ENCODE measurements around the gene ERBB4.
A peak's percentile ranks its signal among the peaks of the same experiment; 100 is the strongest.

Gene ERBB4

DNA sequence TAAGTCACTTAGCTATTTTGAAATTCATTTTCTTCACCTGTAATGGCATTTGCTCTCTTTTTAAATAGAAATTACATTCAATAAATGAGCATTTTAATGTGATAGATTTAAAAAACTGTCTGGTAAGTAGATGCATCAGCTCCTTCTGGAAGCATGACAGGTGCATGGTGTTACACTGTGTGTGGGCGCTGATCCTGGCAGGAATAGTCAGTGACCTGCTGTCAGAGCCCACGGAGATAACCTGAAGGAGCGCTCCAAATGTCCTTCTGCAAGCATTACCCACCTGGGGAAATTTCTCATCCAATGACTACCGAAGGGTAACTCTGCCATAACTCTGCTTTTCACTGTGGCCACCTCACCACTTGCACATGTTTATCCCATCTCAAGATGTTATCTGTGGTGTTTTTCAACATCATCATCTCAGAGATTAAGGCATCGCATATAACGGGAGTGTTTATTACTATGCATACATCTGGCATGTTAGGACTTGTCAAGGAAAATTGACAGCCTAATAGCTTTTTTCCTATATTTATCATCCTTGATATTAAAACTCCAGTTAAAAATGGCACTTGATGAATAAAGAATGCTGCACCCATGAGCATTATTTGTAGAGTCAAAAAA is 637.3 kb downstream of the ERBB4 start:
- TF ChIP-seq PPARA (CRISPR knock-in tag; IDR thresholded peaks at IDR 0.05; ENCODE audit: borderline replicate concordance), result no peak
- TF ChIP-seq ZNF8 (CRISPR knock-in tag; IDR thresholded peaks at IDR 0.05), result no peak
- TF ChIP-seq ARNTL (CRISPR knock-in tag; IDR thresholded peaks at IDR 0.05; ENCODE audit: borderline replicate concordance, low read depth), result no peak
- TF ChIP-seq TOX (CRISPR knock-in tag; IDR thresholded peaks at IDR 0.05; ENCODE audit: borderline replicate concordance), result no peak
- no peak for ATAC-seq

DNA sequence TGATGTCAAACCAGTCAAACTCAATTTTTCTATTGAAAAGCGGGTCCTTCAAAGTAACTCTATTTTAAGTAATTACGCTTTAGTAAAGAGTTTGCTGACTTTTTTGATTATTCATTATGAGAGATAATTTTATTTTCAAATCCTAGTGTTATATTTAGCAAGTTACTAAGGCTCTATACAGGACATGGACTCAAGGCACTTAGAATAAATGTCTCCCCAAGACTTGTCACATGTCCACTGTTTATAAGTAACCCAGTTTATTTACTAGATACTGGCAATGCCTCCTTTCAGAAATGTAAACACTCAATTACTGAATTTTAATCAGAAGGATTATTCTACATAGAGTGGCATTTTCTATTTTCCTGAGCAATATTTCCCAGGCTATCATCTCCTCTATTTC is 638.1 kb downstream of the ERBB4 start:
- no peak for ATAC-seq
- TF ChIP-seq OSR1 (CRISPR knock-in tag; IDR thresholded peaks at IDR 0.05) (no peak), ZFP30 (CRISPR knock-in tag; IDR thresholded peaks at IDR 0.05) (no peak), ISL1 (CRISPR knock-in tag; IDR thresholded peaks at IDR 0.05) (no peak), BACH2 (CRISPR knock-in tag; IDR thresholded peaks at IDR 0.05; ENCODE audit: borderline replicate concordance) (no peak)

DNA sequence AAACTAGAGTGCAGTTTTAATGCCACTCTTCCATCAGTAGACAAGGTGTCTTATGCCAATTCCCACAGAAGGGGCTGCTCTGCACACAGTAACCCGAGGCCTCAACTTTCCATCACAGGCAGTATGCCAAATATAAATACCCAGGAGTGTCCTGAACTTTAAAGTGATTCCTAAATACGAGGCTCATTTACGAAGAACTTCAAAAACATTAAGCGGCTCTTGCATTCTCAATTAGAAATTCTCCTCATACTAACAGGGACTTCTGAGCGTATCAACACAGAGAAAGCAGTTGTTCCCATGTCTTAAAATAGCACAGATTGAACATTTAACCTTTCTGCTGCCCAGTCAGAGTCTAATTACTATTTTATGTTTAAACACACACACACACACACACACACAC is 638.6 kb downstream of the ERBB4 start:
- ATAC-seq, result no peak
- no peak for TF ChIP-seq ZFP3 (CRISPR knock-in tag; IDR thresholded peaks at IDR 0.05)

DNA sequence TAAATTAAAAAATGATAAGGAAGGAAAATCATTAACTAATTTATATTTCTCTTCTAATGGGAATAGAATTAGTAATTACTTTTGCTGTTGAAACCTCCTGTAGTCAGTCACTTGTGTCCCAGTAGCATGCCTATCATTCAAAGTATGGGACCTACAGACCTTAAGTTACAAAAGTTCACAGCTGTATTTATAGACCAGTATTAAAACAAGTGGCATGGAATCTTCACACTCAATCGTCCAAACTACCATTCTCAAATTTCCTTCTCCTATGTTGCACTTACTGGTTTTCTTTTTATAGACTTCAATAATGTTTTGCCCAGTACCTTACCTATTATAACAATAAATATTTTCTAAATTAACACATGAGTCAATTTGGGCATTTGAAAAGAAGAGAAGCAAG is 639.9 kb downstream of the ERBB4 start:
- TF ChIP-seq GLIS3 (CRISPR knock-in tag; IDR thresholded peaks at IDR 0.05) (no peak), ISL1 (CRISPR knock-in tag; IDR thresholded peaks at IDR 0.05) (no peak), ESRRG (CRISPR knock-in tag; IDR thresholded peaks at IDR 0.05) (no peak), TOX (CRISPR knock-in tag; IDR thresholded peaks at IDR 0.05; ENCODE audit: borderline replicate concordance) (no peak), ZNF70 (CRISPR knock-in tag; IDR thresholded peaks at IDR 0.05) (no peak), BACH2 (CRISPR knock-in tag; IDR thresholded peaks at IDR 0.05; ENCODE audit: borderline replicate concordance) (no peak), ARNTL (CRISPR knock-in tag; IDR thresholded peaks at IDR 0.05; ENCODE audit: borderline replicate concordance, low read depth) (no peak), OSR1 (CRISPR knock-in tag; IDR thresholded peaks at IDR 0.05) (no peak)
- TF ChIP-seq, protein P1, sequence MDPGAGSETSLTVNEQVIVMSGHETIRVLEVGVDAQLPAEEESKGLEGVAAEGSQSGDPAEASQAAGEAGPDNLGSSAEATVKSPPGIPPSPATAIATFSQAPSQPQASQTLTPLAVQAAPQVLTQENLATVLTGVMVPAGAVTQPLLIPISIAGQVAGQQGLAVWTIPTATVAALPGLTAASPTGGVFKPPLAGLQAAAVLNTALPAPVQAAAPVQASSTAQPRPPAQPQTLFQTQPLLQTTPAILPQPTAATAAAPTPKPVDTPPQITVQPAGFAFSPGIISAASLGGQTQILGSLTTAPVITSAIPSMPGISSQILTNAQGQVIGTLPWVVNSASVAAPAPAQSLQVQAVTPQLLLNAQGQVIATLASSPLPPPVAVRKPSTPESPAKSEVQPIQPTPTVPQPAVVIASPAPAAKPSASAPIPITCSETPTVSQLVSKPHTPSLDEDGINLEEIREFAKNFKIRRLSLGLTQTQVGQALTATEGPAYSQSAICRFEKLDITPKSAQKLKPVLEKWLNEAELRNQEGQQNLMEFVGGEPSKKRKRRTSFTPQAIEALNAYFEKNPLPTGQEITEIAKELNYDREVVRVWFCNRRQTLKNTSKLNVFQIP (CRISPR knock-in tag; IDR thresholded peaks at IDR 0.05; ENCODE audit: borderline replicate concordance, low read depth), result no peak
- TF ChIP-seq, protein P2, sequence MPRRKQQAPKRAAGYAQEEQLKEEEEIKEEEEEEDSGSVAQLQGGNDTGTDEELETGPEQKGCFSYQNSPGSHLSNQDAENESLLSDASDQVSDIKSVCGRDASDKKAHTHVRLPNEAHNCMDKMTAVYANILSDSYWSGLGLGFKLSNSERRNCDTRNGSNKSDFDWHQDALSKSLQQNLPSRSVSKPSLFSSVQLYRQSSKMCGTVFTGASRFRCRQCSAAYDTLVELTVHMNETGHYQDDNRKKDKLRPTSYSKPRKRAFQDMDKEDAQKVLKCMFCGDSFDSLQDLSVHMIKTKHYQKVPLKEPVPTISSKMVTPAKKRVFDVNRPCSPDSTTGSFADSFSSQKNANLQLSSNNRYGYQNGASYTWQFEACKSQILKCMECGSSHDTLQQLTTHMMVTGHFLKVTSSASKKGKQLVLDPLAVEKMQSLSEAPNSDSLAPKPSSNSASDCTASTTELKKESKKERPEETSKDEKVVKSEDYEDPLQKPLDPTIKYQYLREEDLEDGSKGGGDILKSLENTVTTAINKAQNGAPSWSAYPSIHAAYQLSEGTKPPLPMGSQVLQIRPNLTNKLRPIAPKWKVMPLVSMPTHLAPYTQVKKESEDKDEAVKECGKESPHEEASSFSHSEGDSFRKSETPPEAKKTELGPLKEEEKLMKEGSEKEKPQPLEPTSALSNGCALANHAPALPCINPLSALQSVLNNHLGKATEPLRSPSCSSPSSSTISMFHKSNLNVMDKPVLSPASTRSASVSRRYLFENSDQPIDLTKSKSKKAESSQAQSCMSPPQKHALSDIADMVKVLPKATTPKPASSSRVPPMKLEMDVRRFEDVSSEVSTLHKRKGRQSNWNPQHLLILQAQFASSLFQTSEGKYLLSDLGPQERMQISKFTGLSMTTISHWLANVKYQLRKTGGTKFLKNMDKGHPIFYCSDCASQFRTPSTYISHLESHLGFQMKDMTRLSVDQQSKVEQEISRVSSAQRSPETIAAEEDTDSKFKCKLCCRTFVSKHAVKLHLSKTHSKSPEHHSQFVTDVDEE (CRISPR knock-in tag; IDR thresholded peaks at IDR 0.05), result no peak
- TF ChIP-seq, protein P3, sequence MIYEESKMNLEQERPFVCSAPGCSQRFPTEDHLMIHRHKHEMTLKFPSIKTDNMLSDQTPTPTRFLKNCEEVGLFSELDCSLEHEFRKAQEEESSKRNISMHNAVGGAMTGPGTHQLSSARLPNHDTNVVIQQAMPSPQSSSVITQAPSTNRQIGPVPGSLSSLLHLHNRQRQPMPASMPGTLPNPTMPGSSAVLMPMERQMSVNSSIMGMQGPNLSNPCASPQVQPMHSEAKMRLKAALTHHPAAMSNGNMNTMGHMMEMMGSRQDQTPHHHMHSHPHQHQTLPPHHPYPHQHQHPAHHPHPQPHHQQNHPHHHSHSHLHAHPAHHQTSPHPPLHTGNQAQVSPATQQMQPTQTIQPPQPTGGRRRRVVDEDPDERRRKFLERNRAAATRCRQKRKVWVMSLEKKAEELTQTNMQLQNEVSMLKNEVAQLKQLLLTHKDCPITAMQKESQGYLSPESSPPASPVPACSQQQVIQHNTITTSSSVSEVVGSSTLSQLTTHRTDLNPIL (CRISPR knock-in tag; IDR thresholded peaks at IDR 0.05; ENCODE audit: low read depth), result no peak
- no peak for ATAC-seq

DNA sequence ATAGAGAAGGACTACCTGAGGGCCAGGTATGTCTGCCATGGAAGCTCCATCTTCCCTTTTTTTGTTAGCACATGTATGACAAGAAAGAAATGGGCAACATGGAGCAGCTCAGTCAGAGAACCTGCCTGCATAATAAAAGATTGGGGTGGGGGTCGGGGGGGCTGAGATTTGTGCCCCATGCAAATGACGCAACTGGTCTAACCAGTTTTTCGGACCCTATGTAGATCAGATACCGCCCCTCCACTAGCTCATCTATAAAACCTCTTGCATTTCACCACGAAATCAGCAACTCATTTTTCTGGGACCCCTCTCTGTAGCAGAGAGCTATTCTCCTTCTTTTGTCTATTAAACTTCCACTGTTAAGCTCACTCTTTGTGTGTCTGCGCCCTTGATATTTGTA is 657.2 kb downstream of the ERBB4 start:
- TF ChIP-seq SNAI2 (CRISPR knock-in tag; IDR thresholded peaks at IDR 0.05) (no peak), ZFP3 (CRISPR knock-in tag; IDR thresholded peaks at IDR 0.05) (no peak), ZC3H10 (CRISPR knock-in tag; IDR thresholded peaks at IDR 0.05) (no peak)

DNA sequence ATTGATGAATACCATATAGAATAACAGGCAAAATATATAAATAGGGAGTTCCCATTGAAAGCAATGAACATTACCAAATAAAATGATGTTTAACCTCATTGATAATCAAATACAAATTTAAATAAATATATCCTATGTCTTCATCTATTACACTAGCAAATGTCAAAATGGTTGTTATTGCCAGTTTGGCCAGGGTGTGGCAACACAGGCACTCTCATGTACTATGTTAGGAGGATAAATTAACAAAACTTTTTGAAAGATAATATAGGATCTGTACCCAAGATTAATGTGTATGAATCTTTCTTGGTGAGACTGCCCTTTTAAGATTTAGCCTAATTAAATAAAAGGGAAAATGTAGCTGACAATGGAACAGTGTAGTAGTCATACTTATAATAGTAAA is 659.3 kb downstream of the ERBB4 start:
- ATAC-seq, result peak; percentile 70; the same call in 2 of the 3 replicates
- TF ChIP-seq, protein P1 (CRISPR knock-in tag; IDR thresholded peaks at IDR 0.05; ENCODE audit: borderline replicate concordance, low read depth), result no peak
- no peak for TF ChIP-seq RARB (CRISPR knock-in tag; IDR thresholded peaks at IDR 0.05)
- TF ChIP-seq, protein P4, sequence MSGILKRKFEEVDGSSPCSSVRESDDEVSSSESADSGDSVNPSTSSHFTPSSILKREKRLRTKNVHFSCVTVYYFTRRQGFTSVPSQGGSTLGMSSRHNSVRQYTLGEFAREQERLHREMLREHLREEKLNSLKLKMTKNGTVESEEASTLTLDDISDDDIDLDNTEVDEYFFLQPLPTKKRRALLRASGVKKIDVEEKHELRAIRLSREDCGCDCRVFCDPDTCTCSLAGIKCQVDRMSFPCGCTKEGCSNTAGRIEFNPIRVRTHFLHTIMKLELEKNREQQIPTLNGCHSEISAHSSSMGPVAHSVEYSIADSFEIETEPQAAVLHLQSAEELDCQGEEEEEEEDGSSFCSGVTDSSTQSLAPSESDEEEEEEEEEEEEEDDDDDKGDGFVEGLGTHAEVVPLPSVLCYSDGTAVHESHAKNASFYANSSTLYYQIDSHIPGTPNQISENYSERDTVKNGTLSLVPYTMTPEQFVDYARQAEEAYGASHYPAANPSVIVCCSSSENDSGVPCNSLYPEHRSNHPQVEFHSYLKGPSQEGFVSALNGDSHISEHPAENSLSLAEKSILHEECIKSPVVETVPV (CRISPR knock-in tag; IDR thresholded peaks at IDR 0.05), result no peak
- no peak for TF ChIP-seq OSR1 (CRISPR knock-in tag; IDR thresholded peaks at IDR 0.05)

More for the DNA sequence above, 657.2 kb downstream of the ERBB4 start:
- ATAC-seq, result no peak

Measured in SK-N-SH treated with all-trans-retinoic acid at 6 μM for 48 hours (cell line).